ENCODE measurements around the gene RBM39. TPM values are rescaled to one million over a fixed set of nuclear protein-coding genes. Genes with fewer than 3 reads are reported as not detected.

Gene RBM39
- total and polyA plus RNA-seq, 9 of the 15 experiments (the other 6 are each of a cell fraction or from before 2014, with no cell fraction given) = 143 to 319 (median 228) TPM

- TF ChIP-seq, protein P1, sequence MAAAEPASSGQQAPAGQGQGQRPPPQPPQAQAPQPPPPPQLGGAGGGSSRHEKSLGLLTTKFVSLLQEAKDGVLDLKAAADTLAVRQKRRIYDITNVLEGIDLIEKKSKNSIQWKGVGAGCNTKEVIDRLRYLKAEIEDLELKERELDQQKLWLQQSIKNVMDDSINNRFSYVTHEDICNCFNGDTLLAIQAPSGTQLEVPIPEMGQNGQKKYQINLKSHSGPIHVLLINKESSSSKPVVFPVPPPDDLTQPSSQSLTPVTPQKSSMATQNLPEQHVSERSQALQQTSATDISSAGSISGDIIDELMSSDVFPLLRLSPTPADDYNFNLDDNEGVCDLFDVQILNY (CRISPR knock-in tag; IDR thresholded peaks at IDR 0.05) = peak; percentile 7; the same call in 1 of the 2 replicates
- TF ChIP-seq SMARCA4 (IDR thresholded peaks at IDR 0.05) (peak; percentile 22; the same call in 1 of the 2 replicates), ZKSCAN1 (IDR thresholded peaks at IDR 0.05; ENCODE audit: low read depth, low read length) (peak; percentile 28; the same call in 1 of the 2 replicates)
These were observed 43.5 kb downstream of the RBM39 start (continued) for GRCh38 chr20:35698298-35699126.

DNA sequence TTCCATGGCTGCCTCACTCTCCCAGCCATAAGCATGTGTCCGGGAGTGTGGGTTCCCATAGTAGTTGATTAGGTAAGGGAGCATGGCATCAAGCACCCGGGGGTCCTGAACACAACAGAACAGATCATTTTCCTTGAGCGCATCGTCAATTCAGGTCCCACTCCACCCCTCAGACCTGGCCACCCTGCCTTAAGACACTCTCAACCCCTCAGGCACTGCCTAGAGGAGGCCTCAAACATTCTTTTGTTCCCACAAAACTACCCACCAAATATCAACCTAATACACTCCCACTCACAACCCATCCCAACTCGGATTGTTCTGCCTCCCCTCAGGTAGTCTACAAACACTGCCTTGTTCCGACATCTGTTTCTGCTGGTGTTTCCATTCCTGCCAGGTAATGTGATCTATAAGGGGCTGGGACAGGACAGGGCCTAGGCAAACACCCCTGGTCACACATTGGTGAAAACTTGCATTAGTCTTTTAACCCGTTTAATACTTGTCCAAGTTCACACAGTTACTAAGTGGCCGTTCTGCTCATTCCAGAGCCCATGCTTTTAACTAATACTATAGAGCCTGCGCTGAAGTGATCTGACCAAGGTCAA lies 44.3 kb downstream of the RBM39 start:
- no peak for FAIRE-seq
- CTCF ChIA-PET (ENCODE audit: low intra/inter-chr PET ratio) = no interaction called here
- no peak for TF ChIP-seq ZNF717 (CRISPR knock-in tag; IDR thresholded peaks at IDR 0.05)
- TF ChIP-seq, protein P2, sequence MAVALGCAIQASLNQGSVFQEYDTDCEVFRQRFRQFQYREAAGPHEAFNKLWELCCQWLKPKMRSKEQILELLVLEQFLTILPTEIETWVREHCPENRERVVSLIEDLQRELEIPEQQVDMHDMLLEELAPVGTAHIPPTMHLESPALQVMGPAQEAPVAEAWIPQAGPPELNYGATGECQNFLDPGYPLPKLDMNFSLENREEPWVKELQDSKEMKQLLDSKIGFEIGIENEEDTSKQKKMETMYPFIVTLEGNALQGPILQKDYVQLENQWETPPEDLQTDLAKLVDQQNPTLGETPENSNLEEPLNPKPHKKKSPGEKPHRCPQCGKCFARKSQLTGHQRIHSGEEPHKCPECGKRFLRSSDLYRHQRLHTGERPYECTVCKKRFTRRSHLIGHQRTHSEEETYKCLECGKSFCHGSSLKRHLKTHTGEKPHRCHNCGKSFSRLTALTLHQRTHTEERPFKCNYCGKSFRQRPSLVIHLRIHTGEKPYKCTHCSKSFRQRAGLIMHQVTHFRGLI (CRISPR knock-in tag; IDR thresholded peaks at IDR 0.05) = no peak
- no peak for TF ChIP-seq E2F1 (CRISPR knock-in tag; IDR thresholded peaks at IDR 0.05)
- TF ChIP-seq KLF1 (tag; IDR thresholded peaks at IDR 0.05) = no peak
- TF ChIP-seq ZNF212 (CRISPR knock-in tag; IDR thresholded peaks at IDR 0.05) = no peak
- TF ChIP-seq MTF1 (CRISPR knock-in tag; IDR thresholded peaks at IDR 0.05; ENCODE audit: borderline replicate concordance) = no peak
- TF ChIP-seq MXD1 (CRISPR knock-in tag; IDR thresholded peaks at IDR 0.05; ENCODE audit: borderline replicate concordance, poor library complexity, severe bottlenecking) = no peak
- no peak for TF ChIP-seq DMBX1 (CRISPR knock-in tag; IDR thresholded peaks at IDR 0.05; ENCODE audit: borderline replicate concordance)
- TF ChIP-seq TARDBP (IDR thresholded peaks at IDR 0.05) = no peak
- TF ChIP-seq VEZF1 (CRISPR knock-in tag; IDR thresholded peaks at IDR 0.05) = no peak

More for the DNA sequence above, 44.3 kb downstream of the RBM39 start:
- BruUV-seq (replicated peaks) = no TSS peak
- H3K27ac ChIP-seq (ENCODE audit: extremely low read depth, low read depth, low read length) = peak overlapping the region; percentile 92; the same call in 2 of the 3 replicates
- no peaks in the 10 kb centered on the region for H3K9me3 ChIP-seq (replicated peaks; ENCODE audit: control insufficient read depth, insufficient read depth, low read depth, low read length)
- H3K27me3 ChIP-seq (ENCODE audit: control insufficient read depth in 2 of 2, insufficient read depth in 2 of 2, low read length in 2 of 2) = no peaks in the 10 kb centered on the region
- H2AFZ ChIP-seq (ENCODE audit: low read depth, low read length) = 0 out of 2 replicates have a peak overlapping the region, but pooled peaks have one; percentile 19
- DNase-seq (ENCODE audit: extremely low read depth in 1 of 4, low spot score in 3 of 4) = no peak
- in situ Hi-C loops (cut with MboI) = no loop called here
- peaks cover 56% of the 10 kb centered on the region; the same call in 2 of the 3 replicates for H3K36me3 ChIP-seq (ENCODE audit: control insufficient read depth, insufficient read depth, low read length)
- H3K79me2 ChIP-seq (ENCODE audit: control insufficient read depth, insufficient read depth, low read length) = peaks cover 41% of the 10 kb centered on the region
- 49% methylated on average over 9 of the region's 9 CpGs for WGBS (ENCODE audit: insufficient coverage, low coverage, missing lambda C conversion rate)
- H3K9me1 ChIP-seq (ENCODE audit: control insufficient read depth, insufficient read depth, low read length) = no peaks in the 10 kb centered on the region
- no peaks in the 10 kb centered on the region; the same call in 1 of the 2 replicates for H4K20me1 ChIP-seq (replicated peaks; ENCODE audit: control insufficient read depth, insufficient read depth, low read length)
- peak overlapping the region; percentile 98 for H3K4me2 ChIP-seq (ENCODE audit: insufficient read depth, low read length)
- peak overlapping the region; percentile 96 for H3K4me3 ChIP-seq
- H3K4me1 ChIP-seq (replicated peaks in 1 of 2; ENCODE audit: control insufficient read depth in 2 of 2, insufficient read depth in 2 of 2, low read length in 2 of 2) = peaks cover 10 to 14% of the 10 kb centered on the region in 2 experiments; a peak in 4 of 5 replicates
- ATAC-seq = no peak
- POLR2A ChIA-PET = interaction anchor here (0.6 to 1.4 kb wide), 2 partner anchors 81 to 465 kb away, joined by 3 to 6 read pairs; no protein-coding TSS in a partner anchor
- peak overlapping the region; percentile 97; a peak in 3 of 4 replicates for H3K9ac ChIP-seq (ENCODE audit: insufficient read depth in 1 of 2, low read depth in 2 of 2, low read length in 2 of 2)
- intact Hi-C loops (cut with micrococcal nuclease) = loop anchor here (2.0 kb wide), 1 partner anchor 81 kb away; no protein-coding TSS in a partner anchor
